K562 (cell line): ENCODE results near the gene ANKS4B. TPM values are rescaled to one million over a fixed set of nuclear protein-coding genes. Genes with fewer than 3 reads are reported as not detected.

Experiments
- ARID3A ChIP-seq: IDR thresholded peaks from 2 replicates; pipeline ENCODE4 v1.6.1; 2012; ENCODE audit warnings: low read depth, low read length, improper control_type of control experiment, borderline replicate concordance
- CBFA2T3 ChIP-seq: fragments of 450-650 bp; IDR thresholded peaks from 2 replicates; pipeline ENCODE4 v1.6.1; 2017
- FOXO4 ChIP-seq: fragments of 450-650 bp; formaldehyde crosslinking; IDR thresholded peaks from 2 replicates; pipeline ENCODE4 v1.4.0; 2020; ENCODE audit warnings: mild to moderate bottlenecking, moderate library complexity
- HINFP ChIP-seq: fragments of 450-650 bp; conservative IDR thresholded peaks from 2 replicates; pipeline ENCODE4 v1.6.1; 2016; ENCODE audit warnings: missing genetic modification characterization, low read depth, mild to moderate bottlenecking, control low read depth, missing compliant biosample characterization
- HMGN3 ChIP-seq: IDR thresholded peaks from 2 replicates; pipeline ENCODE4 v1.6.1; 2011; ENCODE audit warnings: borderline replicate concordance, low read depth, mild to moderate bottlenecking, mixed read lengths, low read length; ENCODE audit not compliant: insufficient read length; ENCODE audit errors: extremely low read depth
- KDM4B ChIP-seq, 2 experiments: fragments of 450-650 bp in 1 of 2; sonication (generic) in 1 of 2; IDR thresholded peaks; 2 replicates each; pipeline ENCODE4 v1.6.1; 2016 to 2017; ENCODE audit warnings: borderline replicate concordance in 2 of 2, antibody characterized with exemption in 1 of 2, low read depth in 1 of 2, mild to moderate bottlenecking in 1 of 2
- PHF8 ChIP-seq: fragments of 200-600 bp; sonication (generic); IDR thresholded peaks from 2 replicates; pipeline ENCODE4 v1.6.1; 2012; ENCODE audit warnings: mixed run types, mild to moderate bottlenecking, inconsistent platforms, low read length, moderate library complexity, borderline replicate concordance
- POLR2A ChIP-seq: fragments of 450-650 bp; conservative IDR thresholded peaks from 2 replicates; pipeline ENCODE4 v1.6.1; 2016
- TAL1 ChIP-seq: fragments of 450-650 bp; IDR thresholded peaks from 2 replicates; pipeline ENCODE4 v1.6.1; 2016; ENCODE audit warnings: mild to moderate bottlenecking
- TEAD4 ChIP-seq, 2 experiments: sonication (generic) in 1 of 2; formaldehyde crosslinking in 1 of 2; IDR thresholded peaks; 2 replicates each; pipeline versions ENCODE4 v1.6.1 to v1.8.0; 2012 to 2022; ENCODE audit warnings: borderline replicate concordance in 1 of 2, inconsistent platforms in 1 of 2, low read length in 1 of 2, mild to moderate bottlenecking in 1 of 2, missing genetic modification reagents in 1 of 2
- ZBTB17 ChIP-seq: fragments of 450-650 bp; formaldehyde crosslinking; IDR thresholded peaks from 2 replicates; pipeline ENCODE4 v1.4.0; 2020; ENCODE audit warnings: mild to moderate bottlenecking
- ZNF280B ChIP-seq: fragments of 250-450 bp; sonication (Bioruptor Pico); IDR thresholded peaks from 2 replicates; pipeline ENCODE4 v1.5.1; 2021; ENCODE audit warnings: mild to moderate bottlenecking
- ZNF318 ChIP-seq, 2 experiments: fragments of 450-650 bp; IDR thresholded peaks; 2 replicates each; pipeline ENCODE4 v1.6.1; 2016; ENCODE audit warnings: mild to moderate bottlenecking in 2 of 2, borderline replicate concordance in 1 of 2, low read depth in 1 of 2, moderate library complexity in 1 of 2
- polyA plus RNA-seq, 8 experiments: library from polyadenylated mRNA; depleted of rRNA in 4 of 8; stranded (reverse) in 5 of 8; unstranded in 3 of 8; fragments of >200 nt; fragmentation: Nextera tagmentation in 2 of 8; fragmentation: Illumina TruSeq in 1 of 8; extraction: Ambion mirVana in 2 of 8; extraction: Trizol in 1 of 8; gene quantifications; 2 replicates each; pipeline versions ENCODE4 v1.2.1 to v1.2.3, GENCODE V29; 2011 to 2014; ENCODE audit warnings: inconsistent platforms in 1 of 8, missing spikeins in 1 of 8
- total RNA-seq, 7 experiments: library from RNA; depleted of rRNA in 6 of 7; stranded (reverse); fragments of >200 nt in 6 of 7; fragmentation: Illumina TruSeq in 2 of 7; extraction: Trizol in 2 of 7; gene quantifications; 2 replicates each; pipeline versions ENCODE4 v1.2.1 to v1.2.3, GENCODE V29; 2011 to 2021; ENCODE audit warnings: low replicate concordance in 1 of 7

The ANKS4B gene
- total and polyA plus RNA-seq, 9 of the 15 experiments (the other 6 are each of a cell fraction or from before 2014, with no cell fraction given), result not detected

- no peak for TF ChIP-seq ZNF318 (IDR thresholded peaks at IDR 0.05; ENCODE audit: borderline replicate concordance in 1 of 2, low read depth in 1 of 2)
- TF ChIP-seq POLR2A, result no peak
- TF ChIP-seq KDM4B (IDR thresholded peaks at IDR 0.05; ENCODE audit: borderline replicate concordance in 2 of 2, low read depth in 1 of 2), result no peak
- TF ChIP-seq ARID3A, result no peak
- no peak for TF ChIP-seq FOXO4
- TF ChIP-seq ZBTB17 (CRISPR knock-in tag), result no peak
- no peak for TF ChIP-seq PHF8
- TF ChIP-seq HINFP (tag), result no peak
- TF ChIP-seq ZNF280B (CRISPR knock-in tag), result no peak
- no peak for TF ChIP-seq TEAD4 (IDR thresholded peaks at IDR 0.05; ENCODE audit: low read length)
- no peak for TF ChIP-seq TEAD4 (CRISPR knock-in tag; IDR thresholded peaks at IDR 0.05; ENCODE audit: borderline replicate concordance)
- TF ChIP-seq TAL1, result no peak
- TF ChIP-seq HMGN3, result no peak
- TF ChIP-seq CBFA2T3, result peak; percentile 11; the same call in 1 of the 2 replicates
Observed at GRCh38 chr16:21224800-21225199, 8.7 kb upstream of the ANKS4B start (continued).
